GM12865 (cell line): ENCODE measurements around the gene SCGB1D2.

Experiments used
- DNase-seq: peaks from one replicate; pipeline ENCODE4 v3.0.0; 2010; ENCODE audit warnings: low read depth
- H3K4me3 ChIP-seq: 2 replicates; pipeline ENCODE4 v1.5.1; 2011; ENCODE audit warnings: mild to moderate bottlenecking, low read depth, low read length, control low read depth
- CTCF ChIP-seq: IDR thresholded peaks from 2 replicates; pipeline ENCODE4 v1.5.1; 2011; ENCODE audit warnings: low read length, control low read depth, low read depth, inconsistent platforms; ENCODE audit not compliant: insufficient read depth; ENCODE audit errors: missing control alignments

Gene SCGB1D2

GRCh38 chr11:62236187-62236586 is 5.9 kb upstream of the SCGB1D2 start:
- no peak for TF ChIP-seq CTCF
- no peak for DNase-seq
- no peak overlapping the region for H3K4me3 ChIP-seq

- no peak for TF ChIP-seq CTCF
- no peak overlapping the region for H3K4me3 ChIP-seq
- no peak for DNase-seq
These were observed 4.5 kb upstream of the SCGB1D2 start for GRCh38 chr11:62237499-62237898.

GRCh38 chr11:62238151-62238550 is 3.9 kb upstream of the SCGB1D2 start:
- no peak for DNase-seq
- no peak overlapping the region for H3K4me3 ChIP-seq
- no peak for TF ChIP-seq CTCF

GRCh38 chr11:62241095-62241494 is 944 bp upstream of the SCGB1D2 start:
- DNase-seq = no peak
- no peak for TF ChIP-seq CTCF
- no peak overlapping the region for H3K4me3 ChIP-seq

GRCh38 chr11:62245271-62245753 is 3.3 kb downstream of the SCGB1D2 start:
- peak; percentile 33 for DNase-seq
- H3K4me3 ChIP-seq = no peak overlapping the region
- TF ChIP-seq CTCF = peak; percentile 40

- no peak for TF ChIP-seq CTCF
- H3K4me3 ChIP-seq = no peak overlapping the region
- no peak for DNase-seq
These were observed 9.7 kb downstream of the SCGB1D2 start for GRCh38 chr11:62251698-62252097.

- no peak for DNase-seq
- no peak overlapping the region for H3K4me3 ChIP-seq
- no peak for TF ChIP-seq CTCF
These were observed 12.0 kb downstream of the SCGB1D2 start for GRCh38 chr11:62253999-62254542.
